ENCODE measurements around the gene NME5.
"Not testable (repeated sequence)": the region's sequence is repeated elsewhere in the genome, so short reads cannot be mapped to it uniquely, and the experiment has no call there.

NME5 gene

DNA sequence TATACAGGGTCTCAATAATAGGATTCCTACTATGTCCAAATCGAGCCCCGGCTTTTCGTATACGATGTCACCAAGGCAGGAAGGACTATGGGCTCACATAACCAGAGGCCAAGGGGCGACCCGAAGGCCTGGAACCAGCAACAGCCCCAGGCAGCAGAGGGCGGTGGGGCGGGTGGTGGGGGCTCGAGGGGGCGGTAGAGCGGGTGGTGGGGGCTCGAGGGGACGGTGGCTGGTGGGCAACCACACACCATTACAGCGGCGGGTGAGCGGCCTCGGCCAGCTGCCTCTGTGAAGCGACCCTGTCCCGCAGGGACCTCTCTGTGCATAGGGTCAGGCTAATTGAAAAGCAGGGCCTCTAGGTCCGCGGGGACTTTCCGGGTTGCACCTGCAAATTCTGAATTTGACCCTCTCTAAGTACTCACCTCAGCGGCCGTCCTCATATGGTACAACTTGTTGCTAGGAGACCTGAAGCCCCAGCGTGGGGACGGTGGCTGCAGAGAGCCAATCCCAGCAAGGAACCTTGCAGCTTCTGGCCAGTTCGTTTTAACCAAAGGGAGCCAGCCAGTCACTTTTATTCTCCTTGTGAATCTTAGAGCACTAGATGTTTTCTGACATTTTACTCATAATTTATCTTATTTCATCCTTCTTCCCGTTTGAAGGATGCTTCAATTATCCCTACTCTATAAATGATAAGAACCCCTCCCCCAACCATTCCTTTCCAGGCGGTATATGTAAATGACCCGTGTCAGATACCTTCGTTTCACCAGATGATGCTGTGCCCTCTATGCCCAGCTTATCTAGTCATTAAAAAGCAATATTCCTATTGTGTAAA is at the start of gene NME5:
Gene NME5, minus strand, starts transcription at position 480 of the 832 bp plus-strand sequence. CDS start 648 bp downstream, outside the sequence.
- DNase-seq (ENCODE audit: low read depth, low spot score), result peak; percentile 35

DNA sequence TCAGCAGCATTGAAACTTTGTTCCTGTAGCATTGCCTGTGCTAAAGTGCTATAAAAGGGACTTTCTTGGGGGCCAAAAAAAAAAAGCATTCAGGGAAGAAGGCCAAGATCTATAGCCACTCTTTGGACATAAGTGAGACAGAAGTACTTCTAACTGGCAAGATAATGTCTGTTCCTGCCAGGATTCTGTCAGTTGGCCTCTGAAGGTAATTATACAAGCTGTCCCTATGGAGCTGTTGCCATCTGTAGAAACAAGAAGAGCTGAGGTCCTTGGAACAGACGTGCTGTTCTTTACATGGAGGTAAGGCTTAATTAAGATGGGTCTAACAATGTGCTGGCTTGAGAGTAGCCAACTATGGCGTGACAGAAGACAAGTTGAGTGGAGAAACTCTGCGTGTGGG is 49.4 kb upstream of the NME5 start:
- no peak for DNase-seq (ENCODE audit: low read depth, low spot score)

- DNase-seq (ENCODE audit: low read depth, low spot score), result no peak
Measured at GRCh38 chr5:138186002-138186447, 46.8 kb upstream of the NME5 start.

GRCh38 chr5:138182808-138183207 is 43.6 kb upstream of the NME5 start:
- no peak for DNase-seq (ENCODE audit: low read depth, low spot score)

- no peak for DNase-seq (ENCODE audit: low read depth, low spot score)
Measured at GRCh38 chr5:138180841-138181240, 41.6 kb upstream of the NME5 start.

DNA sequence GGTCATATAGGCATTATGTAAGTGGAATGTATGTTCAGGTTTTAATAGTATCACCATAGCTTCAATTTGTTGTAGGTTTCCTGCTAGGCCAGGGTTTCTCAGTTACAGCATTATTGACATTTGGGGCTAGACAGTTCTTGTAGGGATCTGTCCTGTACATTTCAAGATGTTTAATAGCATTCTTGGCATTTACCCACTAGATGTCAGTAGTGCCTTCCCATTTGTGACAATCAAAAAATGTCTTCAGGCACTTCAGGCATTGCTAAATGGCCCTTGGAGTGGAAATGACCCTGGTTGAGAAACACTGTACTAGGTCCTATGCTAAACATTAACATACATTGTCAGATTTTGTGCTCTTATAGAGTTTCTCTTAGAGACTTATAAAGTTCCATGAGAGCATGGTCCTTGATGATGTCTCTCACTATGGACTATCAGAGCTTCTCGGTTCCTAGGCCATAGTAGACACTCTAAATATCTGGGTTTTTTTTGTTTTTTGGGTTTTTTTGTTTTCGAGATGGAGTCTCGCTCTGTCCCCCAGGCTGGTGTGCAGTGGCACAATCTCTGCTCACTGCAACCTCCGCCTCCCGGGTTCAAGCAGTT is 41.1 kb upstream of the NME5 start:
- DNase-seq (ENCODE audit: low read depth, low spot score), result no peak

- no peak for DNase-seq (ENCODE audit: low read depth, low spot score)
Measured at GRCh38 chr5:138179277-138179857, 40.1 kb upstream of the NME5 start.

DNA sequence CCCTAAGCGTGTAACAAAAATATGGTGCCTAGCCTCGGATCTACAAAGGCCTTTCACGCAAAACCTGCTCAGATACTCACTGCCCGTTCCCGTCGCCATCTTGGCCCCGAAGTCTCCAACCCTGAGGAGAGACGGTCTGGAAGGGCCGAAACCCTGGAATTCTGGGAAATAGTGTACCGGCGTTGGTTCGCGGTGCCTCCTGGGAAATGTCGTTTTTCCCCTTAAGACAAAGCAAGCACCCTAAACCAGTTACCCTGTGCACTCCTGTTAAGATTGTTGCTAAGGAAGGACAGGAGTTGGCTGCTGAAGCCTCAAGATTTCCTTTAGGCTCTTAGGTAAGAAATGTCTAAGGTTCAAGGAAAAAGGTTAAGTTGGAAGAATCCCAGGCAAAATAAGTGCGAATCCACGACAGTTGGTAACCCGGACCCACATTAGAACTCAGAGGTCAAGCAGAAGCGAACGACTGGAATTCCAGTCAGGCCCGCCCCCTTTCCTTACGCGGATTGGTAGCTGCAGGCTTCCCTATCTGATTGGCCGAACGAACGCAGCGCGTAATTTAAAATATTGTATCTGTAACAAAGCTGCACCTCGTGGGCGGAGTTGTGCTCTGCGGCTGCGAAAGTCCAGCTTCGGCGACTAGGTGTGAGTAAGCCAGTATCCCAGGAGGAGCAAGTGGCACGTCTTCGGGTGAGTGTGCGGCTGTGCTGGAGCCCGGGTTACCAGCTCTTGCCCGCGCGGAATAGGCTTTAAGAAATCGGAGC is 39.5 kb upstream of the NME5 start, which contains the start of the genes BRD8 and KIF20A:
Gene BRD8, minus strand, starts transcription at position 115 of the 761 bp plus-strand sequence. Its CDS starts 16 bp downstream, at position 99.
Gene KIF20A, plus strand, starts transcription at position 597 of the 761 bp plus-strand sequence. CDS start 569 bp downstream, outside the sequence.
- DNase-seq (ENCODE audit: low read depth, low spot score), result peak; percentile 92

- DNase-seq (ENCODE audit: low read depth, low spot score), result no peak
Measured at GRCh38 chr5:138177941-138178515, 38.8 kb upstream of the NME5 start.

DNA sequence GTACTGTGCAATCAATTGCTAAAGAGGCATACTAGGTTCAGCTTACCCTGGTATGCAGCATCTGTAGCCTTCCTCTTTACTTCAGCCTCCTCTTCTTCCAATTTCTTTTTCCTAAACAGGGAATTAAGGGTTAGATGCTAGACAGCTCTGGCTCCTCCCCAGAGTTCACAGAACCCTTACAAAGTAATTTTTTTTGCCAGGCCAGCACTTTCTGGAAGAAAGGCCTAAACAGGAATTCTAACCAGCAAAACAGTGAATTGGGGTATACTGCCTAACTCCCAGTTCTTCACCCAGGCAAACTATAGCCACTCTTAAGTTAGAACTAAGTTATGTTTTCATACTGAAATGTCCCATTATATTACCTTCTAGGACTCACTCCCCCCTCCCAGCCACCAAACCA is 31.1 kb upstream of the NME5 start:
- DNase-seq (ENCODE audit: low read depth, low spot score), result no peak

DNA sequence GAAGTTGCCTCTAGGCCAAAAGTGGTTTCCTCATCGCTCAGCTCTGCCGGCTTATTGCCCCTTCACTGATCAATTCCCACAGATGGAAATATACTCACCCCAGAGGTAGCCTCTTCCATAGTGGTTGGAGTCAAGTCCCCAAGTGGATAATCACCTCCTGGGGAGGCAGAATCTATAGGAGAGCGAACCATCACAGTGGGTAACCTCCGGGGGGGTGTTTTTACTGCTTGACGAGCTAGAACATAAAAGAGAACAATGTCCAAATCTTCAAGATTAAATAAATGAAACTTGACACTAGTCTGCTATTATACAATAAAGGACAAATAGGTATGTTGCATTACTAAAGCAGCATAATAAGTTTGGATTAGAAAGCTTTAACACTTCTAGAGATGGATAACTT is 29.9 kb upstream of the NME5 start:
- DNase-seq (ENCODE audit: low read depth, low spot score), result no peak

GRCh38 chr5:138163721-138164120 is 24.5 kb upstream of the NME5 start:
- no peak for DNase-seq (ENCODE audit: low read depth, low spot score)

DNA sequence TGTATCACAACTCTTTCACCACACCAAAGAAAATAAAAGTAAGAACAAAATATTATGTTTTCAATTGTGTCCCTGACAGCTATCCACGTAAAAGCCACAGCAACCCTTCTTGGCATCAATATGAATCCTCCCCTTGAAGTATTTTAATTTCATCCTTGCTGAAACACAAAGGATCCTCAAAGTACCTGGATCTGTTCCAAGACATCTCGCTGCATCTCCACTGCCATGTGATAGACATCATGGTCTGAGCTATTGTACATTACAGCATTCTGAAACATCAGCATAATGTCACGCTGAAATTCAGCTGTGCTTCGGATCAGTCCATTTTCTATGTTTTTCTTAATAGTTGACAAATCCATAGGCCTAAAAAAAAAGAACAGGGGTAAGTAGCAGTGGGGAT is 21.5 kb upstream of the NME5 start:
- DNase-seq (ENCODE audit: low read depth, low spot score), result no peak

GRCh38 chr5:138159666-138160065 is 20.4 kb upstream of the NME5 start:
- DNase-seq (ENCODE audit: low read depth, low spot score), result no peak

GRCh38 chr5:138157626-138158025 is 18.4 kb upstream of the NME5 start:
- DNase-seq (ENCODE audit: low read depth, low spot score), result no peak

- DNase-seq (ENCODE audit: low read depth, low spot score), result not testable (repeated sequence)
Measured at GRCh38 chr5:138155977-138156376, 16.7 kb upstream of the NME5 start.

- no peak for DNase-seq (ENCODE audit: low read depth, low spot score)
Measured at GRCh38 chr5:138149530-138149929, 10.3 kb upstream of the NME5 start.

- DNase-seq (ENCODE audit: low read depth, low spot score), result no peak
Measured at GRCh38 chr5:138148811-138149210, 9.6 kb upstream of the NME5 start.

DNA sequence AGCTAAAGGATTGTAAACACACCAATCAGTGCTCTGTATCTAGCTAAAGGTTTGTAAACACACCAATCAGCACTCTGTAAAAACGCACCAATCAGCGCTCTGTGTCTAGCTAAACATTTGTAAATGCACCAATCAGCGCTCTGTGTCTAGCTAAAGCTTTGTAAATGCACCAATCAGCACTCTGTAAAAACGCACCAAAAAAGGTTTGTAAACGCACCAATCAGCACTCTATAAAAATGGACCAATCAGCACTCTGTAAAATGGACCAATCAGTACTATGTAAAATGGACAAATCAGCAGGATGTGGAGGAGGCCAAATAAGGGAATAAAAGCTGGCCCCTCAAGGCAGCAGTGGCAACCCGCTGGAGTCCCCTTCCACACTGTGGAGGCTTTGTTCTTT is 4.3 kb upstream of the NME5 start:
- not testable (repeated sequence) for DNase-seq (ENCODE audit: low read depth, low spot score)

- DNase-seq (ENCODE audit: low read depth, low spot score), result no peak
Measured at GRCh38 chr5:138141734-138142133, 2.5 kb upstream of the NME5 start.

GRCh38 chr5:138140268-138140667 is 1.0 kb upstream of the NME5 start:
- DNase-seq (ENCODE audit: low read depth, low spot score), result no peak

DNA sequence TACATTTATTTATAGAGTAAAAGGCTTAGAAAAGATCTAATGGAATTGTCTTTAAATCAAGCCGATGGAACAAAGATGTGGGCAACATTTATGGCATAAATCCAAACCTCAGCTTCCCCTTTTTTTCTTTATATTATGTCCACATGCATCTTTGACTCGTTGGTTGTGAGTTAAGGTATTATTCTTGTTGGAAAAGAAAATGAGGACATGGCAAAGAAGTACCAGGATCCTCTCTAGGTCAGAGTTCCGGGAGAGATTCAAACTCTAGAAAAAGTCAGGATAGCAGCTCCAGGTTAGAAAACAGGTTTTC is 508 bp upstream of the NME5 start:
- no peak for DNase-seq (ENCODE audit: low read depth, low spot score)
